Activated T-cell treated with anti-CD3 and anti-CD28 coated beads, Interleukin-2, amount 50 U/mL, for 48 hours (primary cell): ENCODE results near the gene PDP2.
"Not testable (repeated sequence)": the region's sequence is repeated elsewhere in the genome, so short reads cannot be mapped to it uniquely, and the experiment has no call there.

Experiments
- DNase-seq, 2 experiments: peaks; one replicate each; pipeline ENCODE4 v3.0.0-alpha.2; 2020

PDP2 gene

DNA sequence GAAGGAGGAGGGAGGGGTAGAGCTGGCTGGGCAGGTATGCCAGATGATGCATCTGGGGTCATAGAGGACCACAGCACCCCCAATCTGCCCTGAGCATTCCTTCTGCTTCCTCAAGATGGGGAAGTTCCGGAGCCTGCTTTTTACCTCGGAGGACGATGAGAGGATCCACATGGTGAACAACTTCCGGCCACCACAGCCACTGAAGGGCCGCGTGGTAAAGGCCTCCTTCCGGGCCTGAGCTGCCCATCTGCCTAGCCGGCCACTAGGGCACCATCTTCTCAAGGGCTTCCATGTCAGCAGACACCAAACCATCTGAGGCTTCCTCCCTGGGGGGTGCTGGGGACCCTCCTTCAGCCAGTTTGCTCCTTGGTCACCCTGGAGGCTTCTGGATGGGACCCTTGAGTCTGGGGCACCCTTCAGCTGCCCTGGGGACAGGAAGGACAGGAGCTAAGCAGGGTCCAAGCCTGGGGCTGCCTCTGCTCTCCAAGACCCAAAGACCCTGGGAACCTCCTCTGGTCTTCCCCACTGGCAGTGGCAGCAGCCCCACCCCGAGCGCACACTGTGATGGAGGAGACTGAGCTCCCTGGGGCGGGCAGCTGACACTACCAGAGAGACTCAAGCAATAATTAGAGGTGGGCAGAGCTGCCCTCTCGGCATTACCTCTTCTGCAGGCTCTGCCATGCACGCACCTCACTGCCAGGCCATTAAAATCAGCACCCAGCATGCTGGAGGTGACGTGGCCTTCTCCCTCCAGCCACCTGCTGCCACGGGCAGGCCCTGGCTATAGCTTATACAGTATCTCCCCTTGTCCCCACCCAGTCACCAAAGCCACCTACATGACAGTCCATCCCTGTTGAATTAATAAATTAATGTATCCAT lies 26.8 kb upstream of the PDP2 start:
- DNase-seq: no peak

DNA sequence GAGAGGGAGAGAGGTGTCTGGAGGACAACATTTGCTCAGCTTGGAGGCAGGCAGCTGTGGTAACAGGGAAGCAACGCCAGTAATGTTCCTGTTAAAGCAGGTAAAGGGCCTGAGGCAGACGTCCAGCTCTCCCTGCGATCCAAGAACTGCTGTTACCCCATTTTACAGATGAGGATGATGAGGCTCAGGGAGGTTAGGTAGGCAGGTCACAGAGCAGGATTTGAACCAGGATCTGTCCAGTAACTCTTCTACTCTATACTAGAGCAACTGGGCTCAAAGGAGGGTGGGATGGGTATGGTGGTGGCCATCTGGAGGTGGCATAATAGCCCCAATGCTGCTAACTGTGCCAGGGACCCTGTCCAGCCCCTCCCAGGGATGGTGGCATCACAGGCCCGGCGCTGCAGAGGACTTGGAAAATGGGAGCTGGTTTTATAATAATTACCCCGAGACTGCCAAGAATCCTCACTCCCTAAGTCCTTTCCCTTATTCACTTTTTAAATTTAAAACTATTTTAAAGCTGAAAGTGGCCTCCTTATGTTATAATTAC lies 24.1 kb upstream of the PDP2 start:
- no peak for DNase-seq

DNA sequence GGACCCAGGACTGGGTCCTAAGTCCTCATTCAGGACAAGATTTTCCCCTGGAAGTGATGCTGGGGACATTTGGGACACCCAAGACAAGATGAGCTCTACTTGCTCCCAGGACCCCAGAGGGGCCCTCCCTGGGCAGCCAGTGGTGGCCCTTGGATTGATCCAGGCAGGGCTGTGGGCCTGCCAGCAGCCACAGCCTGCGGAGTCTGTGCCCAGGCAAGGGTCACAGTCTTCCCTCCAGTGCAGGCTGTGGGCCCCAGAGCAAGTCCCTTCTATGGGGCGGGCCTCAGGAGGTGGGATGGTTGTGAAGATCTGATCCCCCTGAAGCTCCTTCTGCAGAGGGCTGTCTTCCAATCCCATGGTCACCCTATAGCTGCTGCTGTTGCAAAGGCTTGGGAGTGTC lies 23.5 kb upstream of the PDP2 start:
- no peak for DNase-seq

DNA sequence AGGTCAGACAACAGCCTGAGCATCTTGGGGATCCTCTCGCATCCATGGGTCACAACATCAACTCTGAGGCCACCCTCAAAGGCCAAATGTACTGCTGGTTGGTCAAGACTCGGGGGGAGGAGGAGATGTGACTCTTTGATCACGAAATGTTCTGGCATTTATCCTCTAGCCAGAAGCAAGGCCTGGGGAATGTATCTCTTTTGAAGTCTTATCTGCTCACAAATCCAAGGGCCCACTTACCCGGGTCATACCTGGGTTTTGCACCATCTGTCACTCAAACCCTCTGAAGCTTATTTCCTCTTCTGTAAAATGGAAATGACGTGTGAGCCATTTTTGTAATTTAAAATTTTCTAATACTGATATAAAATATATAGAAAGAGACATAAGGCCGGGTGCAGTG lies 22.9 kb upstream of the PDP2 start:
- DNase-seq: no peak

DNA sequence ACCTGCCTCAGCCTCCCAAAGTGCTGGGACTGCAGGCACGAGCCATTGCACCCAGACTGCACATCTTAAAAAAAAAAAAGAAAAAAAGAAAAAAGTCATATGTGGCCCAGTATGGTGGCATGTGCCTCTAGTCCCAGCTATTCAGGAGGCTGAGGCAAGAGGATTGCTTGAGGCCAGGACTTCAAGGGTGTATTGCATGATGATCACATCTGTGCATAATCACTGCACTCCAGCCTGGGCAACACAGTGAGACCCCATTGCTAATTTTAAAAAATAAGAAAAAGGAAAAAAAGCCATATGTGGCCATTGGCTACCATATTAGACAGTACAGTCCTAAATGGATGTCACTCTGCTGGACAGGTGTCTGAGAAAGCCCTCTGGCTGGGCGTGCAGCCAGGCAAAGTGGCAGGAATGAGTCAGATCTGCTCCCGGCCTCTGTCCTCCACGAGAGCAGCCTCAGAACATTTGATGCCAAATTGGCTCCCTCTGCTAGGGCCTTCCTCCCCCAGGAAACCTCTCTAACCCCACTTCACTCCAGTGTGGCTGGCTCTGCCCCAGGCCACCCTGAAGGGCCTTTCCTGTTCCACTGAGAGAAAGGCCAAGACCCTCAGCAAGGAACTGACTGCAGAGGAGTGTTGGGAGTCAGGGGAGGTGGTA lies 21.4 kb upstream of the PDP2 start:
- DNase-seq: no peak

DNA sequence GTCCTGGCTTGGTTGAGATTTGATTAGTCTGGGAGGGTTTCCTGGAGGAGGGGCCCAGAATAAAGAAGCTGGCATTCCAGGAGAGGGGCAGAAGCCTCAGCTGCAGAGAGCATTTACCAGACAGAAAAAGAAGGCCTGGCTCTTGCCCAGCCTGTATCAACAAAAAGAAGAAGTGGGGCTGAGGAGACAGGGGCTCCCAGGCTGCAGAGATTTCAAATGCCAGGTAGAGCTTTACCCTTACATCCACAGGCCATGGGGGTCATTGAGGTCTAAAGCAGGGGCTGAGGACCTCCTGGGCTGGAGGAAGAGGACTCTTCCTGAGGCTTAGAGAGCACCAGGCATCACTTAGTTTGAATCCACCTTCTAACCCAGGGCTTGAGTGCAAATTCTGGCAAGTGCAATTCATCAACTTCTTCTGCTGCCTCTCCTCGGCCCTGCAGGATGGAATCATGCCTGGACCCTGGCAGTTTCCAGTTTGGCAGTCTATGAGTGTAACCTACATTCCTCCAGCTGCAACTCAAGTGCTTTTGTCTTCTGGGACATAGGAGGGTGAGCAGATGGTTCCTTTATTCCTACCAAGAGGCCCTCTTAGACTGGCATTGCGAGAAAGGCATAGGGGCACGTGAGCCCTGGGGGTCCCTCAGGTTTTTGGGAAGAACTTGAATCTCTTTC lies 20.8 kb upstream of the PDP2 start:
- no peak for DNase-seq

DNA sequence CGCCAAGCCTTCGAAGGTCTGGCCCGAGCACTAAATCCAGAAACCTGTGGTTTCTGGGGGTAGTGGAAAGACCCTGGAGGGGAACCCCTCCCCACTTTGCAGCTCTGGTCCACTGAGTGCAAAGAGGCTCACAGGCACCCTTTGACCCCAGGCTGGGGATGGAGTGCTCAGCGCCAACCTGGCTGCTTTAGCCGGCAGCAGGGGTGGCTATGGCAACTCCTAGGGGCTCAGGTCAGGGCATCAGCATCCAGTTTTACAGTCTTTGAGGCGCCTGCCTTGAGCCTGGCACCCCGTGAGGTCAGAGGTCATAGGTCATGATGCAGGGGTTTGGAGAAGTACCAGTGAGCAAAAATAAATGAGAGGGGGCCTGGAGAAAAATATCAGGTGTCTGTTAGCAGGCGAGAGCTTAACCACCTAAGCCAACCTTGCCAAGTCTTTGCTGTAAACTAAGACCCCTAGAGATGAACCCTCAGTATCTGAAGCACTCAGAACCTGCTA lies 18.2 kb upstream of the PDP2 start:
- no peak for DNase-seq

DNA sequence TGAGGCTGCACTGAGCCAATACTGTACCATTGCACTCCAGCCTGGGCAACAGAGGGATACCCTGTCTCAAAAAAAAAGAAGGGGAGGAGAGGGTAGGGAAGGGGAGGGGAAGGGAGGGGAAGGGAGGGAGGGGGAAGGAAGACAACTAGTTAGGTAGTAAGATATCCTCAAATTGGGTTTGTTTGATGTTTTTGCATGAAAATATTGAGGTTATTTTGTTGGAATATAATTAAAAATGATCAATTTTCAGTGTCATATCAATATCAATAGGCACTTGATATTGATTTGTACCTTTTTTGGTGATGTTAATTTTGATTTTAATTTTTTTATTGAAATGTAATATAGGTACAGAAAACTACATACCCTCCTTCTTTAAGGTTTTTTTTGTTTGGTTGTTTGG lies 16.6 kb upstream of the PDP2 start:
- no peak for DNase-seq

DNA sequence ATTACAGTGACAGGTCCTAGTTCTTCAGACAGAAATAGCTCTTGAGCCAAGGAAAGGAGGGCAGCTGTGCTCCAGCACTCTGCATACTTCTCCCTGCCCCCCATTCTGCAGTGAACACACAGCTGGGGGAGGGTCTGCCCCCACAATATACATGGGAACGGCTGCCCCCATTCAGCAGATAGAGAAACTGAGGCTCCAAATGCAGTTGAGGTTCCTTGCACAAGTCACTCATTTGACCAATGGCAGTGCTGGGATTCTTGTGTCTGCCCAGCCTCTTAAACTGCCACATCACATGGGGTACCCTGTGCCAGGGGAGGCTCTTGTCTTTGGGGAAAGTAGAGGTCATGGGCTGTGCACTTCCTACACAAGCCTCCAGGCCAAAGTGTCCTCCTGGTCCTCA lies 10.9 kb upstream of the PDP2 start:
- no peak for DNase-seq

DNA sequence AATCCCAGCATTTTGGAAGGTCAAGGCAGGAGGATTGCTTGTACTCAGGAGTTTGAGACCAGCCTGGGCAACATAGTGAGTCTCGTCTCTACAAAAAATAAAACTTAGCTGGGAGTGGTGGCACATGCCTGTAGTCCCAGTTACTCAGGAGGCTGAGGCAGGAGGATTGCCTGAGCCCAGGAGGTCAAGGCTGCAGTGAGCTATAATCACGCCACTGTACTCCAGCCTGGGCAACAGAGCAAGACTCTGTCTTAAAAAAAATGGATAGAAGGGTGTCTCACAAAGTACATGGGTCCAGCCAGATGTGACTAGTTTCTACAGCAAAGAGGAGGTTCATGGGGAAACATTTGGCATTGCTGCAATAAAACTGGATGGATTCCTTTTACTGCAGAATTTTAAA lies 9.0 kb upstream of the PDP2 start:
- DNase-seq: not testable (repeated sequence)

DNA sequence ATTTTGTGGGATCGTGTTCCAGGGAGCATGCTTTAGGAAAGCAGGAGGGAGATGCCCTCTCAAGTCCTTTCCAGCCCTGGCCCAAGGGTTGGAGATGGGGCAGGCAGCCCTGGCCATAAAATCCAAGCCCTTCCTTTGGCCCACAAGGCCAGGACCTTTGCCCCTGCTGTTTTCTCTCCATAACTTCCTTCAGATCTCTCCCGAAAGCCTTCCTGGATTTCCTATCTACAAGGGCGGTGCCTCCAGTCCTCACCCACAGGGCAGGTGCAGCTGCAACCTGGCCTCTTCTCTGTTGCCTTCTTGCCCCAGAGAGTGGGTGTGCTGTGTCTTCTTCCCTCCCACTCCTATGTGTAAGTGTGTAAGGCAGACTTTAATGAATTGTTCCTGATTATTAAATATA lies 8.5 kb upstream of the PDP2 start:
- no peak for DNase-seq

DNA sequence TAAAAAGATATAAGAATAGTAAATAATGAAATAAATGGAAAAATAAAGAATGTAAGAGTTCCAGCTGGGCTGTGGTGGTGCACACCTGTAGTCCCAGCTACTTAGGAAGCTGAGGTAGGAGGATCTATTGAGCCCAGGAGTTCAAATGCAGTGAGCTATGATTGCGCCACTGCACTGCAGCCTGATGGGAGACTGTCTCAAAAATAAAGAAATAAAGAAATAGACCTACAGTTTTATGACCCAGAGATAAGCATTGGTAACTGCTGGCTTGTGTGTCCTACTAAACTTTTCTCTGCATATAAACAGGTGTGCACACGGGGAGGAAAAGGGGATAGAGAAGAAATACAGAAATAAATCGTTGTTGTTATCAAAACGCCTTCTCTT lies 7.8 kb upstream of the PDP2 start:
- no peak for DNase-seq

DNA sequence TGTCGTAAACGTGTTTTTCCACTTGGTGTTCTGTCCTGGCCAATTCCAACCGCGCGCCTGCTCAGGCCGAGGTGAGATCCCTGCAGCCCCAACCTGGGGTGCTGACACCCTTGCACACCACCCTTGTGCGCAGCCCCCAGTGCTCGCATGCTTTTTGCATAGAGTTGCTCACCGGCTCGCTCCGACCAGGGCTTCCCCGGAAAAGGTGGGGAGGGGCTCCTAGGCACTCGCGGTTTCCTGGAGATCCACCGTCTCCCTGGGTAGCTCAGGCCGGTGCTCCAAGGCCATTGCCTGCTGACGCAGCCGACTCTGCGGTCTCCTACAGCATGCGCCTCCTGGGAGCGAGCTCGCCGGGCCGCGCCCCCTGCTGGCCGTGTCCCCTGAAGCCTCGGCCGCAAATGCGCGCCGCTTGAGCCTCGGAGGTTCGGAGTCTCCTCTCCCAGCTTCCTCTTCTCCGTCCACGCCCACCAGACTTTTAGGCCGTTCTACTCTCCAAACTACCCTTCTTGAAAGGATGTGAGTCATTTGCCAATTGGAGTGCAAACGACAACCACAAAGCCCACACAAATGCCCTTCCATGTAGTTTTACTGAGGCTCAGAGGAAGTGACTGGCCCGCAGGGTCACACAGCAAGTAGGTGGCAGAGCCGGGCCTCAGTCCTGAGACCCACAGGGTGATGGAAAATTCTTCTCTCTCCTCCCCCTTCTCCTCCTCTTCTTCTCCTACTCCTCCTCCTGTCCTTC lies 7.2 kb upstream of the PDP2 start:
- peak; percentile 95 to 97 for DNase-seq

DNA sequence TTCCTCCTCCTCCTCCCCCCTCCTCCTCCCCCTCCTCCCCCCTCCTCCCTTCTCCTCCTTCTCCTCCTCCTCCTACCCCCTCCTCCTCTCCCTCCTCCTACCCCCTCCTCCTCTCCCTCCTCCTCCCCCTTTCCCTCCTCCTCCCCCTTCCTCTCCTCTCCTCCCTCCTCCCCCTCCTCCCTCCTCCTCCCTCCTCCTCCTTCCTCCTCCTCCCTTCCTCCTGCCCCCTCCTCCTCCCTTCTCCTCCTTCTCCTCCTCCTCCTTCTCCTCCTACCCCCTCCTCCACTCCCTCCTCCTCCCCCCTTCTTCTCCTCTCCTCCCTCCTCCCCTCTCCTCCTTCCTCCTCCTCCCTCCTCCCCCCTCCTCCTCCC lies 6.6 kb upstream of the PDP2 start:
- DNase-seq: no peak

DNA sequence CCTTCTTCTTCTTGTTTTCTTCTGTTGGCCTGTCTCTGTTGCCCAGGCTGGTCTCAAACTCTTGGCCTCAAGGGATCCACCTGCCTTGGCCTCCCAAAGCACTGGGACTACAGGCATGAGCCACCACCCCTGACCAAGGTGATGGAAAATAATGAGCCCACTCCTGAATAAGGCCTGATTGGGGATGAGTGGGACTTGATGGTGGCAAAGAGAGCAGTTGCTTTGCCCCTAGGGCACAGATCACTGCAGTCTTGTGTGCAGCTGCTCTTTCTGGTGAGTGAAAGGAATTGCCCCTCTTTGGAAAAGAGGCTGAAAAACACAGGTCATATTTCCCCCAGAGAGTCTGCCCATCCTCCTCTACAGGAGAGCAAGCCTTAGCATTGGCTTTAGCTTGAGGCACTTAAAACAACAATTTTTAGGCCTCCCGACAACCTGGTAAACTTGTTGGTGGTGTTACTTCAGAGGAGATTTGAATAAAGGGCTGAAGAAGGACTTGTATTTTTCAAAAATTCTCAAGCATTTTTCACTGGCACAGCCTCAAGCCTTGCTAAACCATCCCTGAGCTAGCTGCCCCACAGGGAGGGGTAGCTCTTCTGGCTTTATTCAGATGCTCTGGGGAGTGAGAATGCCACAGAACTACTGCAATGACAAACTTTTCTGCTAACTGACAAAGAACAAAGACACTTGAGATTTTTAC lies 6.1 kb upstream of the PDP2 start:
- peak; percentile 52 to 55 for DNase-seq

DNA sequence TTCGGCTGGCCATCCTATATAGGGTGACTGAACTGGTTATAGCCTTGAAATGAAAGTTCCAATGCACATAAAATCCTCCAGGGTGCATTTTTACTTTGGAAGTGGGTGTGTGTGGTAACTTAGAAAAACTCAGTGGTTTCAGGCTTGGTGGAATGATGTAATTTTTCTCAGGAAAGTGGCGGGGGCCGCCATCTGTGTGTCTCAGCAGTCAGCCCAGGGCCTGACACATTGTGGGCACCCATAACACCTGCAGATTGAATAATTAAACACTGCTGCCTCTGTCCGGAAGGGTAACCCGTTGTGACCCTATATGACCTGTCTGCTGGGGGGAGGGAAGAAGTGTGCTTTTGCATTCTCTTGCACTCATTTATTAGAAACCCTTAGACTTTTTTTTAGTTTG lies 2.2 kb upstream of the PDP2 start:
- DNase-seq: peak; percentile 79 to 85

DNA sequence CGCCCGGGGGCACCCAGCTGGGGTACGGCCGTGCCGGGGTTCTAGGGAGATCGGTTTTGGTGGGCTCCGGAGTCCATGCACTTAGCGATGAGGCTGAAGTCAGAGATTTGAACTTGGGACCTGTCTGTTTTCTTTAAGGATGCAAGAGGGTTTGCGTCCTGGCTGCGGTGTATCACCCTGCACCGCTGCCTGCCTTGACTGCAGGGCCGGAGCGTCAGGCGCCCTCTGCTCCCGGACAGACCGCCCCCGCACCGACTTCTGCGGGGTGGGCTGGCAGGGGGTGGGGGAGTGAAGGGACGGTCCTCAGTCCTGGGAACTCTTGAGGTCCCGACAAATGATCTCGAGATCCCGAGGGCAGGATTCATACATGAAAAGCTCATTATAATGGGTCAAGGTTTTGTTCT lies 701 bp downstream of the PDP2 start:
- DNase-seq: peak; percentile 52 to 62

DNA sequence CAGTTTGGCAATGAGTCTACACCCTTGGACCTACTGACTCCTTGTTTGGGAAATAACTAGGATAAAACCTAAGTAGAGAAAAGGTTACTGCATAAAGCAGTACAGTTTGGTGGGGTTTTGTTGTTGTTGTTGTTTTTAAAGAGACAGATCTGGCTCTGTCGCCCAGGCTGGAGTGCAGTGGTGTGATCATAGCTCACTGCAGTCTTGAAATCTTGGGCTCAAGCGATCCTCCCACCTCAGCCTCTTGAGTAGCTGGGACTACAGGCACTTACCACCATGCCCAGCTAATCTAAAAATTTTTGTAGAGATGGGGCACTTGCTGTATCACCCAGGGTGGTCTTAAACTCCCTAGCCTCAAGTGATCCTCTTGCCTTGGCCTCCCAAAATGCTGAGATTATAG lies 1.2 kb downstream of the PDP2 start:
- no peak for DNase-seq

DNA sequence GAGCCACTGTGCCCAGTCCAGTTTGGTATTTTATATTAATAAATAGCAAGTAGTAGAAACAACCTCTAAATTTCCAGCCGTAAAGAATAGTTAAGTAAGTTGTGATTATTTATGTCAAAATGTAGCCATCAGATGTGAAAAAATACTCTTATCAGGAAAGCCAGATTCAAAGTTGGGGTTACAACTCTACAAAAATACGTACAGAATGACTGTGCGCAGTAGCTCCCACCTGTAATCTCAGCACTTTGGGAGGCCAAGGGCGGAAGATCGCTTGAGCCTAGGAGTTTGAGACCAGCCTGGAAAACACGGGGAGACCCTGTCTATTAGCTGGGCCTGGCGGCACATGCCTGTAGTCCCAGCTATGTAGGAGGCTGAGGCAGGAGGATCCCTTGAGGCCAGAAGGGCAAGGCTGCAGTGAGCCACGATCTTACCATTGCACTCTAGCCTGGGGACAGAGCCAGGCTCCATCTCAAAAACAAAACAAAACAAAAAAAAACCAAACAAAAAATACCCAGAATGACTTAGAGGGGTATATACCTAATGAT lies 1.7 kb downstream of the PDP2 start:
- no peak for DNase-seq

DNA sequence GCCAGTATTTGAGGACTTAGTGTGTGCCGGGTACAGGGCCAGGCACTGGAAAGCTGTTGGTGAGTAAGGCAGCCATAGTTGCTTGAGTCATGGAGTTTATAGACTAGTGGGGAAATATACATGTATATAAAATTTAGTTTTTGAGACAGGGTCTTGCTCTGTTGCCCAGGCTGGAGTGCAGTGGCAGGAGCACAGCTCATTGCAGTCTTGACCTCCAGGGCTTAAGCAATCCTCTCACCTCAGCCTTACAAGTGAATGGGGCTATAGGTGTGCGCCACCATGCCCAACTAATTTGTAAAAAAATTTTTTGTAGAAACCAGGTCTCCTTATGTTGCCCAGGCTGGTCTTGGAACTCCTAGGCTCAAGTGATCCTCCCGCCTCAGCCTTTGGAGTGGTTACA lies 2.4 kb downstream of the PDP2 start:
- no peak for DNase-seq

DNA sequence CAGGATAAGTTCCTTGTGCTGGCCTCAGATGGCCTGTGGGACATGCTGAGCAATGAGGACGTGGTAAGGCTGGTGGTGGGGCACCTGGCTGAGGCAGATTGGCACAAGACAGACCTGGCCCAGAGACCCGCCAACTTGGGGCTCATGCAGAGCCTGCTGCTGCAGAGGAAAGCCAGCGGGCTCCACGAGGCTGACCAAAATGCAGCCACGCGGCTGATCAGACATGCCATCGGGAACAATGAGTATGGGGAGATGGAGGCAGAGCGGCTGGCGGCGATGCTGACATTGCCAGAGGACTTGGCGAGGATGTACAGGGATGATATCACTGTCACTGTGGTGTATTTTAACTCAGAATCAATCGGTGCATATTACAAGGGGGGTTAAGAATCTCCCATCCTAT lies 5.2 kb downstream of the PDP2 start:
- DNase-seq: no peak

DNA sequence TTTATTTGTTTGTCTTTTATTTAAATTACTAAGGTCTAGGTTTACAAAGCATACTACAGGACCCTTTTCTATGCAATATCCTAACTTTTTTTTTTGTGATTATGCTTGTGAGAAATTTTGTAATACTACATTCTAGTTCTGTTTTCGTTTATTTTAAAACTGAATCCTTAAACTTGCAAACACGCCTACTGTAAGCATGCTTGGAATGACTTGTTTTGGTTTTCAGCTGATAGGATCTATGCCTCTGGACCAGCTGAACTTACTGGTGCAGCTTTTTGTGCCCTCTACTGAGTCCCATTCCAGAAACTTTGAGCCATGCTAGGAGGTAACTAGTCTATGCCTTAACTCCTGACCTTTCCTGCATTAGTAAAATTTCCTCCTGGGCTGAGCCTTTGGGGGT lies 6.0 kb downstream of the PDP2 start:
- DNase-seq: no peak
